Activated naive CD8-positive, alpha-beta T cell treated with anti-CD3 and anti-CD28 coated beads, Interleukin-2, amount 50 U/mL, for 16 hours (primary cell): Measurements from ENCODE around the gene PRELID3B.
A peak's percentile ranks its signal among the peaks of the same experiment; 100 is the strongest.
"Not testable (repeated sequence)": the region's sequence is repeated elsewhere in the genome, so short reads cannot be mapped to it uniquely, and the experiment has no call there.

Source experiments
- DNase-seq: peaks from one replicate; pipeline ENCODE4 v3.0.0-alpha.2; 2020; ENCODE audit warnings: low read depth, low spot score

The PRELID3B gene

DNA sequence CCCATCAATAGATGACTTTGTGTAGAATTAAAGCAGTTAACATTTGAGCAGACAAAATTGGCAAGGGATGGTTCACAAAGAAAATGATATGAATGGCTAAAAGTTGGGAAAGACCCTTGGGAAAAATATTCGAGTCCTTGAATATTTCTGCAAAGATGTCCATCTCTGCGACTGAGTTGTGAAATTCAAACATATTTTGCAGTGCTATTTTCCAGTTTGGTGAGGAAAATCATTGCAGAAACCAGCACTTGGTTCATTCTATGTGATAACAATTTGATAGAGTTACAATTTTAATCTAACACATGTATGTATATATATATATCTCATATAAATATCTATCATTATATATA lies 6.1 kb upstream of the PRELID3B start:
- DNase-seq, result no peak

- no peak for DNase-seq
Observed at GRCh38 chr20:59047938-59048680, 5.5 kb upstream of the PRELID3B start.

- no peak for DNase-seq
Observed at GRCh38 chr20:59046862-59047261, 4.3 kb upstream of the PRELID3B start.

DNA sequence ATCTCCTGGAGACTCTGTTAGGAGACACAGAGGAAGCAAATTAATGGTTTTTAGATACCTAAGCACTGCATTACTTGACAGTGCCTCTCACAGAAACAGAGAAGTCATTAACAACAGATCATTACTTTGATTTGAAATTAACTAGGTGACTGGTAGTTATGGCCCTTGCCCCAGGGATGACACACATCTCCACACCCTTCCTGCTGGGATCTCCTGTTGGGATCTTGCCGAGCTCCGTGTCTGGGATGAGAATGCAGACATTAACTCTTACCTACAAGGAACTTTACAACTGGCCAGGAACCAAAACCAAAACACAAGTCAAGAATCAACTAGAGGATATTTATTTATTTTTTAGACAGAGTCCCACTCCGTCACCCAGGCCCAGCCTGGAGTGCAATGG lies 2.2 kb upstream of the PRELID3B start:
- no peak for DNase-seq

GRCh38 chr20:59044295-59044694 lies 1.7 kb upstream of the PRELID3B start:
- no peak for DNase-seq

DNA sequence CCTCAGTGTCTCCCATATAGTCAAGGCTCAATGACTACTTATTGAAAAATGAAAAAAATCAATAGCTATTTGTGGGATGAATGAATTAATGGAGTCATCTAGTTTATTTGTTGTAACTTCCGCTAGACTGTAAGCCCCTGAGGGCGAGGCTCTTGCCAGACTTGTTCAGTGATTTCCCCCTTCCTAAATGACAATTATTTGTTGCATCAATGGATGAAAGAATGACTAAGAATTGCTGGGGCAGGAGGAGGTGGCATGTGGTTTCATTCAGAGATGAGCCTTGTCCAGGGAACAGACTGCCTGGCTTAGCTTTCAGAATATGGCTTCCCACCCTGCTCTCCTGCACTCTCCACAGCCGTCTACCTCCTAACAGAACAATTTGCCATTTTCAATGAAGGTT lies 1.1 kb upstream of the PRELID3B start:
- DNase-seq, result no peak

- DNase-seq, result peak; percentile 86
Observed at GRCh38 chr20:59042796-59043631, 428 bp upstream of the PRELID3B start.

GRCh38 chr20:59041487-59041886 lies 1.1 kb downstream of the PRELID3B start:
- DNase-seq, result not testable (repeated sequence)

DNA sequence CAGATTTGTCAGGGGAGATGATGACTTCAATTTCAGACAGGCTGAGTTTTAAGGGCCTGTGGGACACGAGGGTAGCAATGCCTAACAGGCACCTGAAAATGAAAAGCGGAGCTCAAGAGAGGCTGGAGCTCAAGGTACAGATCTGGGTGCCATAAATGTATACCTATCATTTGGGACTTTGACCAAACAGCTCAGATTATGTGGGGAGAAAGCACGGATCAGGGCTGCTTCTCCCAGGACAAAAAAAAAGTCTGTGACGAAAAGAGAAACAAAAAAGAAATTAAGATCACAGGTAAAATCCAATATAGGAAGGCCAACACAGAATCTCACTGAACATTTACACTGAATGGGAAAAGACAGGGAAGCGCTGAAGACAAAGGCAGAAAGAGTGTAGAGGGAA lies 1.9 kb downstream of the PRELID3B start:
- DNase-seq, result no peak

GRCh38 chr20:59039233-59039632 lies 3.4 kb downstream of the PRELID3B start:
- DNase-seq, result no peak

GRCh38 chr20:59037386-59037785 lies 5.2 kb downstream of the PRELID3B start:
- no peak for DNase-seq

DNA sequence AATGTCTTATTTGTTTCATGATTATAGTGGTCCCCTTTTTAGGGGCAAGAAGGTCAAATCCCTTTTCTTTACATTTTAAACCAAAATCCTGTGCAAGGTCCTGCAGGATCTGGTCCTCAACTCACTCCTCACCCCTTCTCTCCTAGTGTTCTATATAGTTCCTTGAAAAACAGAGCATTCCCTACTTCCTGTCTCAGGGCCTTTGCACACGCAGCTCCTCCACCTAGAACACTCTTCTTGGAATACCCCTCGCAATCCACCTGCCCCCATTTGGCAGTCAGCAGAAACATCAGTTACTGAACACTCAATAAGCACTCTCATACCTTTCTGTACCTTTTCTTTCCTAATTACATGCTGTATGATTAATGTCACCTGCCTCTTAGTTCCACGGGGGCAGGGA lies 7.2 kb downstream of the PRELID3B start:
- DNase-seq, result no peak

- no peak for DNase-seq
Observed at GRCh38 chr20:59033616-59034165, 8.9 kb downstream of the PRELID3B start.

DNA sequence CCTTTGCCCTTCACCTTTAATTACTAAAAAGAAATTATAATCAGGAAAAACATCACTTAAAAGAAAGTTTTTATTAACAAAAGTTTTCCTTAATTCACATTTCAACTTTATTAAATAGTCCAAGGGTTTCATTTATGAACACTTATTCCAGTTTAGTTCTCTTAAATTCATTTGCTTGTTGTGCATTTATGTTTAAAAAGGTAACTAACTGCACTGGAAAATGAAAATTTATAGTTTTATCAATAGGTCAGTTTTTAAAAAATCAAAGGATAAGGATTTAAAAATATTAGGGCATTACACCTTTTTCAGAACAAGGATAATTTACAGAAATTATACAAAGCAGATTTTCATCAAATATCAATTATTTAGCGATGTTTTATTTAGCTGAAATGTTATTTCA lies 9.5 kb downstream of the PRELID3B start:
- no peak for DNase-seq

DNA sequence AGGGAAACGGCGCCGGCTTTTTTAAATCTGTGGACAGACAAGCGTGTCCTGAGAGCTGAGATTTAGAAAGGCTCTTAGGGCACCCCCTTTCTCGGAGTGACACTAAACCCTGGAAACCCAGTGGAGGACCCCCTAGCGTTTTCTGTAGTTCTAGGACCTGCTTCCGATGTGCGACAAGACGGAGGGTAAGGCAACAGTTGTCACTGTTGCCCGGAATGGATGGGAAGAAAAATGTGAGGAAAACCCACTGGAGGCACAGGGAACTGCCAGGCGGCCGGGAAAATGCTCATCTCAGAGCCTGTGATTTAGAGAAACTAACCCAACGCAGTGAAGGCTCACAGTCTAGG lies 9.9 kb downstream of the PRELID3B start:
- no peak for DNase-seq

GRCh38 chr20:59032023-59032712 lies 10.4 kb downstream of the PRELID3B start, which contains the start of gene ATP5F1E:
Gene ATP5F1E (minus strand): TSS chr20:59032335. CDS start chr20:59032251, 84 bp downstream.
- DNase-seq, result peak; percentile 93

DNA sequence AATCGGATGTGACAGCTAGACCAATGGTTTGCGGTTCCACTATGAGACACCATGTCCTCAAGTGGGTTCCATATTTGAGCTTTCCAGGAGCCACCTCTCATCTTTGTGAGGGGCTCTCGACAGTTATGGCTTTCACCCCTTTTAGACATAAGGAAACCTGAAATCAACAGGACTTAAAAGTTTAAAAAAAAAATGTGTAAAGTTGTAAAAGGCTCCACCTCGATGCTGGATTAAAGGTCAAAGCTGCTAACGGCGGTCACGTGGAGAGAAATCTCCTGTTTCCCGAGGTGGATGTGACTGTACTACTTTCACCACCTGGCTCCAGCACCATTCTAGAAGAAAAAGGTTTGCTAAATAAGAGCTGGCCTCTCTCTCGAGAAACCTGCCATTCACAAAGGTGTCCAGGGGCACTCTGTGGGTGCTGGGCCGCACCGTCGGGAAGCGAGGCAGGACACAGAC lies 11.0 kb downstream of the PRELID3B start:
- DNase-seq, result no peak

DNA sequence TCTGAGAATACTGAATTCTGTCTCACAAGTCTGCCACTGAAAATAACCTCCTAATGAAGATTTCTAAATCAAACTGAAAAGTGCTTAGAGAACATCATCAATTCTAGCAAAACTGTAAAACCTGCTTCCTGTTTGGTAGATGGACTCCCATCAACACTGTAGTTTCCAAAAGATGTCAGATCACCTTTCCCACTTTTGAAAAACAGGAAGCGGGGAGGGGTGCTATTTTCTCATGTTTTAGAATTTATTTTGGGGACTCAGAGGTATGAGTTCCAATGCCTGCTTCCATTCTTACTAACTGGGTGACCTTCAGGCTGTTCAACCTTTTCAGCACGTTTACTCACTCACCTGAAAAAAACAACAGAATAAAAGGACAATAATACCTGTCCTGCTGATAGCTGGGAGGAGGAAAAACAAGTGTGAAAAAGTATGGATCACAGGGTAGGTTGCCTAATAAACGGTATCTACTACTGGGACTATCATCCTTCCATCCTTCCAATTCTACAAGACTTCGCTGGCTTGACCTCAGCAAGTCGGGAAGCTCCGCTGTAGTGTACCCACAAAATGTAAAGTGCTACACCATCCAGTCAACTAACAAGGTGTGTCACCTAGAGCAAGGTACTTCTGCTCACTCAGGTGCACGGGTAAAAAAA lies 11.5 kb downstream of the PRELID3B start:
- DNase-seq, result no peak

GRCh38 chr20:59028812-59029211 lies 13.8 kb downstream of the PRELID3B start:
- DNase-seq, result no peak

DNA sequence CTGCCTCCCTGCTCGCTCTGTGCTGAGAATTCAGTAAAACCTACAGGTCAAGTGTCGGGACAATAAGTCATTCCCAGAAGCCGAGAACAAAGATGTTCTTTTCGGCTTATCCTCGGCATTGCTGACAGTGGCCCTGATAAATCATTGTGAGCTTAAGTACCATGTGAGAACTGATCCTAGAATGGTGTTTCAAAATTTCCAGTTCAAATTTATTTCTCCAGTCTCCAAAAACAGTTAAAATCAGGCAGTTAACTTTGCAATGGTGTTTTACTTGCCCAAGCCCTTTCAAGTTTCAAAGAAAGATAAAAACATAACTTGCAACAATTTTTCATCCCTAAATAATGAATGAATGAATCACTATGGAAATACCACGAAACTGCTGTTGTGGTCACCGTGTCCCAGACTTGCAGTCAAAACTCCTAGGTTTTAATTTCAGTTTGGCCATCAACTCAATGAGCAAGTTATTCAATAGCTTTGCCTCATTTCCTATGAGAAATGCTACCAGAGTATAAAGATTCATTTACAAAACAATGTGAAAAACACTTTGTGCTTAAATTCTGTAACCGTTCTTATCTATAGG lies 14.8 kb downstream of the PRELID3B start:
- DNase-seq, result no peak
